ENCODE results near the gene PLXNB2.

PLXNB2 gene

DNA sequence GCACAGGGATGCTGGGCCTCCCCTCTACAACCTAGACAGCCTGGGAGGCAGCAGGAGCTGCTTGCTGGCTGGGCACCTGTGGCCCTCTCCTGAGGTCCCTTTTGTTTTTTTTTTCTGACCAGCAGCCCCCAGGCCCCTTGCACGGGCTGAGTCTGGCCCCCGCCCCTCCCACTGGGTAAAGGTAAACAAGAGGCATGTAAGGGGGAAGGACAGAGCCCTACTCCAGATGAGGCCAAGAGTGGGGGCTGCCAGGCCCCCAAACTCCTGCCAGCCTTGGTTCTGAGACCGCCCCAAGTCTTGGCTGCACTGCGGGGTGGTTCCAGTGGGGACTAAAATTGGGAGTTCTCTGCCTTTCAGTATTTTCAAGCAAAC is 9.2 kb downstream of the PLXNB2 start:
- TF ChIP-seq ZFP30 (CRISPR knock-in tag; IDR thresholded peaks at IDR 0.05): no peak
- TF ChIP-seq, protein P1, sequence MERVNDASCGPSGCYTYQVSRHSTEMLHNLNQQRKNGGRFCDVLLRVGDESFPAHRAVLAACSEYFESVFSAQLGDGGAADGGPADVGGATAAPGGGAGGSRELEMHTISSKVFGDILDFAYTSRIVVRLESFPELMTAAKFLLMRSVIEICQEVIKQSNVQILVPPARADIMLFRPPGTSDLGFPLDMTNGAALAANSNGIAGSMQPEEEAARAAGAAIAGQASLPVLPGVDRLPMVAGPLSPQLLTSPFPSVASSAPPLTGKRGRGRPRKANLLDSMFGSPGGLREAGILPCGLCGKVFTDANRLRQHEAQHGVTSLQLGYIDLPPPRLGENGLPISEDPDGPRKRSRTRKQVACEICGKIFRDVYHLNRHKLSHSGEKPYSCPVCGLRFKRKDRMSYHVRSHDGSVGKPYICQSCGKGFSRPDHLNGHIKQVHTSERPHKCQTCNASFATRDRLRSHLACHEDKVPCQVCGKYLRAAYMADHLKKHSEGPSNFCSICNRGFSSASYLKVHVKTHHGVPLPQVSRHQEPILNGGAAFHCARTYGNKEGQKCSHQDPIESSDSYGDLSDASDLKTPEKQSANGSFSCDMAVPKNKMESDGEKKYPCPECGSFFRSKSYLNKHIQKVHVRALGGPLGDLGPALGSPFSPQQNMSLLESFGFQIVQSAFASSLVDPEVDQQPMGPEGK (CRISPR knock-in tag; IDR thresholded peaks at IDR 0.05; ENCODE audit: borderline replicate concordance): no peak
- no peak for TF ChIP-seq TOX (CRISPR knock-in tag; IDR thresholded peaks at IDR 0.05; ENCODE audit: borderline replicate concordance)
- no peak for TF ChIP-seq ESRRG (CRISPR knock-in tag; IDR thresholded peaks at IDR 0.05)
- TF ChIP-seq TCF4 (CRISPR knock-in tag; IDR thresholded peaks at IDR 0.05; ENCODE audit: borderline replicate concordance): no peak
- TF ChIP-seq ISL1 (CRISPR knock-in tag; IDR thresholded peaks at IDR 0.05): no peak
- no peak for TF ChIP-seq ZNF8 (CRISPR knock-in tag; IDR thresholded peaks at IDR 0.05)
- TF ChIP-seq TSHZ2 (CRISPR knock-in tag; IDR thresholded peaks at IDR 0.05): no peak
- no peak for TF ChIP-seq ARNTL (CRISPR knock-in tag; IDR thresholded peaks at IDR 0.05; ENCODE audit: borderline replicate concordance, low read depth)
- TF ChIP-seq ZC3H10 (CRISPR knock-in tag; IDR thresholded peaks at IDR 0.05): no peak
- no peak for TF ChIP-seq ZFP3 (CRISPR knock-in tag; IDR thresholded peaks at IDR 0.05)
- no peak for TF ChIP-seq RARB (CRISPR knock-in tag; IDR thresholded peaks at IDR 0.05)
- no peak for TF ChIP-seq PPARA (CRISPR knock-in tag; IDR thresholded peaks at IDR 0.05; ENCODE audit: borderline replicate concordance)
- TF ChIP-seq OSR1 (CRISPR knock-in tag; IDR thresholded peaks at IDR 0.05): no peak
- ATAC-seq: no peak

DNA sequence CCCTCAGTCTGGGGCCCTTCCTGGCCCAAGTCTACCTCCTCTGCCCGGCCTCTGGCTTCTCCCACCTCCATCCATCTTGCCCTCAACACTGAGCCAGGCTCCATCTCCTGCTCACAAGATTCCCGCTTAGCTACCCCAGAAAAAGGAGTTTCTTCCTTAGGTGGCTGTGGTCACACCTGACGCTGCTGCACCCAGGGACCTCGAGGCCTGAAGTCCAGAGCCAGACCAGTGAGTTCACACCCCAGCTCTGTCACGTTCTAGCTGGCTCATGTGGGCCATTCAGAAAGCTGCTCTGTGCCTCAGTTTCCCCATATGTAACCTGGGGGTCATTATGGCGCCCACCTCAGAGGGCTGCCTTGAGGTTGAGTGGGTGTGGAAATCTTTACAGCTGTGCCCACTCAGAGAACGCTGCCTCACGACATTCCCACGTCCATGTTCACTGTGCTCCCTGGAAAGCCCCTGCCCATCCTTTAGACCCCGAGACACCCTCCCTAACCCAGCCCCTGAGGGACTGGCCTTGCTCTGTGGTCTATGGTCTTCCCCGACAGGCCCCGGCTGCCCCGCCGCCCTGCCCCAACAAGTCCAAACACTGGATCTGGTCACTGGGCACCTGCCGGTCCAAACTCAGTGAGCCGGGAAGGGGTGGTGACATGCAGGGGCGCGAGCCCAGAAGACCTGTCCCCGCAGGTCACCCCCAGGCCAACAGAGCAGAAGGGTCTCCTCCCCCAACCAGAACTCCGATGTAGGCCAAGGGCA is 9.8 kb downstream of the PLXNB2 start:
- no peak for ATAC-seq
- TF ChIP-seq, protein P2, sequence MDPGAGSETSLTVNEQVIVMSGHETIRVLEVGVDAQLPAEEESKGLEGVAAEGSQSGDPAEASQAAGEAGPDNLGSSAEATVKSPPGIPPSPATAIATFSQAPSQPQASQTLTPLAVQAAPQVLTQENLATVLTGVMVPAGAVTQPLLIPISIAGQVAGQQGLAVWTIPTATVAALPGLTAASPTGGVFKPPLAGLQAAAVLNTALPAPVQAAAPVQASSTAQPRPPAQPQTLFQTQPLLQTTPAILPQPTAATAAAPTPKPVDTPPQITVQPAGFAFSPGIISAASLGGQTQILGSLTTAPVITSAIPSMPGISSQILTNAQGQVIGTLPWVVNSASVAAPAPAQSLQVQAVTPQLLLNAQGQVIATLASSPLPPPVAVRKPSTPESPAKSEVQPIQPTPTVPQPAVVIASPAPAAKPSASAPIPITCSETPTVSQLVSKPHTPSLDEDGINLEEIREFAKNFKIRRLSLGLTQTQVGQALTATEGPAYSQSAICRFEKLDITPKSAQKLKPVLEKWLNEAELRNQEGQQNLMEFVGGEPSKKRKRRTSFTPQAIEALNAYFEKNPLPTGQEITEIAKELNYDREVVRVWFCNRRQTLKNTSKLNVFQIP (CRISPR knock-in tag; IDR thresholded peaks at IDR 0.05; ENCODE audit: borderline replicate concordance, low read depth): no peak
- no peak for TF ChIP-seq ZNF70 (CRISPR knock-in tag; IDR thresholded peaks at IDR 0.05)
- no peak for TF ChIP-seq ZC3H10 (CRISPR knock-in tag; IDR thresholded peaks at IDR 0.05)
- TF ChIP-seq, protein P3, sequence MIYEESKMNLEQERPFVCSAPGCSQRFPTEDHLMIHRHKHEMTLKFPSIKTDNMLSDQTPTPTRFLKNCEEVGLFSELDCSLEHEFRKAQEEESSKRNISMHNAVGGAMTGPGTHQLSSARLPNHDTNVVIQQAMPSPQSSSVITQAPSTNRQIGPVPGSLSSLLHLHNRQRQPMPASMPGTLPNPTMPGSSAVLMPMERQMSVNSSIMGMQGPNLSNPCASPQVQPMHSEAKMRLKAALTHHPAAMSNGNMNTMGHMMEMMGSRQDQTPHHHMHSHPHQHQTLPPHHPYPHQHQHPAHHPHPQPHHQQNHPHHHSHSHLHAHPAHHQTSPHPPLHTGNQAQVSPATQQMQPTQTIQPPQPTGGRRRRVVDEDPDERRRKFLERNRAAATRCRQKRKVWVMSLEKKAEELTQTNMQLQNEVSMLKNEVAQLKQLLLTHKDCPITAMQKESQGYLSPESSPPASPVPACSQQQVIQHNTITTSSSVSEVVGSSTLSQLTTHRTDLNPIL (CRISPR knock-in tag; IDR thresholded peaks at IDR 0.05; ENCODE audit: low read depth): no peak
- no peak for TF ChIP-seq ZFP30 (CRISPR knock-in tag; IDR thresholded peaks at IDR 0.05)
- no peak for TF ChIP-seq ISL1 (CRISPR knock-in tag; IDR thresholded peaks at IDR 0.05)

DNA sequence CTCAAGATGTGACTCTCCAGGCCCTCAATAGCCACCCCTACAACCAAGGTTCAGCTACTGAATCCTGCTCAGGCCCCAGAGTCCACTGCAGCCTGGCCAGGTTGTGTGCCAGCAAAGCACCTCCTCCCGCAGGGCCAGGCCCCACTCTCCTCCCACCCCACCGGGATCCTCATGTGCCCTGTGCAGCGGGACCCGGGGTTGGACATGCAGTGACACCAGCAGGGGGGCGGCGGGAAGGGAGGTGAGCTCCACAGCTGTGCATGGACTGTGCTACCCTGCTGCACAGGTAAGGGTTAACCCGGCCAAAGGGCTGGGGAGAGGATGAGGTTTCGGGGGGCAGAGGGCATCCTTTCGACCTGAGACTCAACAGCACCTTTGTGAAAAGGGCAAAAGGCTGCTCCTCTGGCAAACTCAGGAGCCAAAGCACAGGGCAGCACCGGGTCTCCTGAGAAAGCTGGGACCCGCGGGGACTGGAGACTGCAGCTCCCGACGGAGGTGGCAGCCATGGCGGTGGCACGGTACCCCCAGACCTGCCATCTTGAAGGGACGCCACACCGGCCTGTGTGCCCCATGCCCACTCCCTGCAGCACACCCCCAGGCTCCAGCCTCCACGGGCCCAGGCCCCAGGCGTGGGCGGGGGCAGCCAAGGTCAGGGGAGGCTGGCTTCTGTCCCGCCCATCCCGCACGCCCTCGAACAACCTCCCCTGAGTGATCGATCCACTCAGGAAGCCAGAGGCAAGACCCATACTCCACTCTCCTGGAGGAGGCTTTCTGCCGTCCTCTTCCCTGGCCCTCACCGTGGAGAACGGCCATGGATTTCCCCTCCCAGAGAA is 10.6 kb downstream of the PLXNB2 start:
- TF ChIP-seq, protein P2 (CRISPR knock-in tag; IDR thresholded peaks at IDR 0.05; ENCODE audit: borderline replicate concordance, low read depth): no peak
- no peak for TF ChIP-seq CSDC2 (CRISPR knock-in tag; IDR thresholded peaks at IDR 0.05)
- ATAC-seq: no peak
